ENCODE data around the gene NDUFA3.
"Not testable (repeated sequence)": the region's sequence is repeated elsewhere in the genome, so short reads cannot be mapped to it uniquely, and the experiment has no call there.

NDUFA3 gene

GRCh38 chr19:54102421-54103169, at the start of gene NDUFA3:
Gene NDUFA3 (plus strand): TSS chr19:54102855. CDS start chr19:54102879, 24 bp downstream.
- DNase-seq (ENCODE audit: low read depth) = peak; percentile 97

DNA sequence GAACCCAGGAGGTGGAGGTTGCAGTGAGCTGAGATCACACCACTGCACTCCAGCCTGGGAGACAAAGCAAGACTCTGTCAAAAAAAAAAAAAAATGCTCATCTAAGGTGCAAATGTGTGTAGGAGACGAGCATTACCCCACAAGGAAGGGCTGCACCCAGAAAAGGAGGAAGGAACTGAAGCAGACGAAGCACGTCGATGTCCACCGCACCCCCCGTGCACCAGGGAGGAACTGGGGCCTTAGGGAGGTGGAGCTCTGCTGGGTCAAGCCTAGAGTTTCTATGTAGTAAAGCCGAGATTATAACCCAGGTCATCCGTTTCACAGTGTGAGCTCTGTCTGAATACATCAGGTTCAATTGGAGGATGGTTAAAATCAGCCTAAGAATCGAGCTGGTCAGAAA, 40.0 kb upstream of the NDUFA3 start:
- DNase-seq (ENCODE audit: low read depth) = no peak

DNA sequence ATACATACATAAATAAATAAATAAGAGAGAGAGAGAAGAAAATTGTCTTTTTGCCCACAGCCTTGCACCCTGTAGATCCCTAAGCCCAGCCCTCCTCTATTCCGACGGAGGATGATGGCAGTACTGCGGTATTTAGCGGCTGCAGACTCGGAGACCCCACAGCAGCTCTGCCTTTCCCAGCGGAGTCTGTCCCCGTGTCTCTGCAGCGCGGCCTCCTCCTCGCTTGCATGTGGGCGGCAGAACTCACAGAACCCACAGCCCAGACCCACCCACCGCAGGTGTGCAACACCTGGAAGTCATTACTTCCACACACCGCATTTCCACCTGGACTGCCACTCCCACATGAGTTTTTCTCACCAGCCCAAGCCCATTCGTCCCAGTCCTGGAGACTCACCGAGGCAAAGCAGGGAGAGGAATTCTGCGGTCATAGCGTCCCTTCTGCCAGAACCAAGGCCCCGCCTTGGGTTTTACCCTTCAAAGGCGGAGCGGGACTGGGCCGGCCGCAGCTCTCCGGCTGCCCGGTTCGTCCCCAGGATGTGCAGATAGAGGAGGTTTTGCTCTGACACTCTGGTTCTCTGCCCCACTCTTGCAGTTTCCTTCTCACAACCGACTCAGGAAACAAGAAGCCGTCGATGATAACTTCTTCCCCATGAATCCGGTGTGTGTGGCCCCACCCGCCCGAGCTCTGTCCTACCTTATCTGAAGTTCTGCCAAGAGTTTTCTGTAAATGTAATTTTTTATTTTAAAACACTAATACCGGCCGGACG, 39.1 kb upstream of the NDUFA3 start, which contains the start of gene VSTM1:
TSS of gene VSTM1 (minus strand) at position 548 of the 767 bp plus-strand sequence. CDS start at position 428, 120 bp downstream.
- DNase-seq (ENCODE audit: low read depth) = no peak

DNA sequence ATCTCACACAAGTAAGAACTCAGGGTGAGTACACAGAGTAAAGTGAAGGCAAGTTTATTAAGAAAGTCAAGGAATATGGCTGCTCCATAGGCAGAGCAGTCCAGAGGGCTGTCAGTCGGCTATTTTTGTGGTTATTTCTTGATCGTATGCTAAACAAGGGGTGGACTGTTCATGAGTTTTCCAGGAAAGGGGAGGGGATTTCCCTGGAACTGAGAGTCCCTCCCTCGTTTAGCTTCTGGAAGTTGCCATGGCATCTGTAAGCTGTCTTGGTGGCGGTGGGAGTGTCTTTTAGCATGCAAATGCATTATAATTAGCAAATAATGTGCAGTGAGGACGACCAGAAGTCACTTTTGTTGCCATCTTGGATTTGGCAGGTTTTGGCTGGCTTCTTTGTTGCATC, 33.2 kb upstream of the NDUFA3 start:
- DNase-seq (ENCODE audit: low read depth) = no peak

GRCh38 chr19:54073829-54074228, 28.8 kb upstream of the NDUFA3 start:
- DNase-seq (ENCODE audit: low read depth) = no peak

DNA sequence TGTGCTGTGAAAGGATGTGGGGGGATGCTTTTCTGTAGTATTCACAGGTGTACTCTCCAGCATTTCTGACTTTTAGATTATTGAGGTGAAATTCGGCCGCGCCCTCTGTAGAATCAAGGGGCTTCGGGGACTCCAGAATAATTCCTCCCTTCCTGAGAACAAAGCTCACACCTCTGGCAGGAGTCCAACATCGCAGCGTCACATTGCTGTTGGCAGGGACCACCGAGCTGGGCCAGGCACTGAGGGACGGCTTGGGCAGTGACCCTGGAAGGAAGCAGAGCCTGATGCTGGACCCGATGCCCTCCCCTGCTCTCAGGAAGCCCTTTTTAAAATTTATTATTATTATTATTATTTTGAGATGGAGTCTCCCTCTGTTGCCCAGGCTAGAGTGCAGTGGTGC, 27.8 kb upstream of the NDUFA3 start:
- no peak for DNase-seq (ENCODE audit: low read depth)

- no peak for DNase-seq (ENCODE audit: low read depth)
These were observed 25.3 kb upstream of the NDUFA3 start for GRCh38 chr19:54077334-54077733.

DNA sequence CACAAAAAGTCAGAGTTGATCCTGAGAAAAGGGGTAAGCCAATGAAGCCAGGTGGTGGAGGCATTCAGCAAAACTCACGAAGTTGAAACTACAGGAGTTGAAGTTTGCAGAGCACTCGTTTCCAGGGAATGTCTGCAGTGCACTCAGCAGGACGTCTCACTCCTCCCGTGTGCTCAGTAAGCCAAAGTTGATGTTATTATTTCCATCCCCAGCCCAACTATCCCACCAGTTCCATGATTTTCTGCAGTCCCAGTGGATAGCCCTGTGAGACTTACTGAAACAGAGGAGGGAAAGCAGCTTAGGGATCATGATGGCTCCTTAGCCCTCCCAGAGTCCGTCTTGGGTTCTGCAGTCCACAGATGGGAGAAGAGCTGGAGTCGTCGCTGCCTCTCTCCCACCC, 21.6 kb upstream of the NDUFA3 start, which contains the start of gene TARM1:
TSS of gene TARM1 (minus strand) at position 334 of the 400 bp plus-strand sequence. CDS start at position 309, 25 bp downstream.
- DNase-seq (ENCODE audit: low read depth) = no peak

DNA sequence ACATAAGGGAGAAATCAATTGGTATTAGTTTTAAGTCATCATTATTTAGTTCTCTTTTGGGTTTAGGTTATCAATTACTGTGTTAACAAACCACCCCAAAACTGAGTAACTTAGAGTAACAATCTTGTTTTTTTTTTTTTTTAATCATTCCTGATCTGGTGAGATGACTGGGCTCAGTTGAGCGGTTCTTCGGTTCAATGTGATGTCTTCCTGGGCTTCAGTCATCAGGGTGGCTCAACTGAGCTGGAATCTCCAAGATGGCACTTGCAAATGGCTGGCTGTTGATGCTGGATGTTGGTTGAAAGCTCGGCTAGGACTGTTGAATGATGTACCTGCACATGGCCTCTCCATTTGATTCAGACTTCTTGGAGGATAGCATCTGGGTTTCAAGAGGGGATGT, 18.2 kb upstream of the NDUFA3 start:
- no peak for DNase-seq (ENCODE audit: low read depth)

DNA sequence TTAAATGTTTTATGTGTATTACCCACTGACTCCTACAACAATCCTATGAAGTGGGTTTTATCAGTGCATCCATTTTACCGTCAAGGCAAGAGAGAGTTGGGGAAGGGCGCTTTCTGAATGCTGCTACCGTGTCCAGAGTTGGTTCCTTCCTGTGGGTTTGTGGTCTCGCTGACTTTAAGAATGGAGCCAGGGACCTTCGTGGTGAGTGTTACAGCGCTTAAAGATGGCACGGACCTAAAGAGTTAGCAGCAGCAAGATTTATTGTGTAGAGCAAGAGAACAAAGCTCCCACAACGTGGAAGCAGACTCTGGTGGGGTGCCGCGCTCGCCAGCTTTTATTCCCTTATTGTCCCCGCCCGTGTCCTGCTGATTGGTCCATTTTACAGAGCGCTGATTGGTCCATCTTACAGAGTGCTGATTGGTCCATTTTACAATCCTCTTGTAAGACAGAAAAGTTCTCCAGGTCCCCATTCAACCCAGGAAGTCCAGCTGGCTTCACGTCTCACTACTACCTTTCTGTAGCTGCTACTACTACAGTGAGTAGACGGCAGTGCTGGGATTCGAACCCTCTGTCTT, 8.1 kb upstream of the NDUFA3 start:
- DNase-seq (ENCODE audit: low read depth) = no peak

GRCh38 chr19:54095136-54095858, 7.4 kb upstream of the NDUFA3 start:
- no peak for DNase-seq (ENCODE audit: low read depth)

DNA sequence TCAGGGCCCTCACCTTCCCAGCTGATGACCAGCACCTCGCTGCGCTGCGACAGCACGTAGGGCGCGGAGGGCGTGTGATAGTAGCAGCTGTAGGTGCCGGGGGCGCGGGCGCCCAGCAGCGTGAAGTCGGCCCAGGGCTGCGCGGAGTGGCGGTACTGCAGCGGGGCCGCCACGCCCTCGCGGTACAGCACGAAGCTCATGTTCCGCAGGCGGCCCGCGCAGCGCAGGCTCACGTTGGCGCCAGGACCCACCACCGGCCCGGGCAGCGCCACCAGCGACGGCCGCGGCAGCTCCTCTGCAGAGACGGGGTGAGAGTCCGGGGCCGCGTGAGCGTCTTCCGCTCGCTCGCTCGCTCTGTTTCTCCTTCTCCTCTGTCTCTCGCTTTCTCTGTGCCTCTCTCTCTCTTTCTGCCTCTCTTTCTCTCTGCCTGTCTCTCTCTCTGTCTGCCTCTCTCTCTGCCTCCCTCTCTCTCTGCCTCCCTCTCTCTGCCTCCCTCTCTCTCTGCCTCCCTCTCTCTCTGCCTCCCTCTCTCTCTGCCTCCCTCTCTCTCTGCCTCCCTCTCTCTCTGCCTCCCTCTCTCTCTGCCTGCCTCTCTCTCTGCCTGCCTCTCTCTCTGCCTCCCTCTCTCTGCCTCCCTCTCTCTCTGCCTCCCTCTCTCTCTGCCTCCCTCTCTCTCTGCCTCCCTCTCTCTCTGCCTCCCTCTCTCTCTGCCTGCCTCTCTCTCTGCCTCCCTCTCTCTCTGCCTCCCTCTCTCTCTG, 6.6 kb upstream of the NDUFA3 start:
- peak; percentile 40 for DNase-seq (ENCODE audit: low read depth)

DNA sequence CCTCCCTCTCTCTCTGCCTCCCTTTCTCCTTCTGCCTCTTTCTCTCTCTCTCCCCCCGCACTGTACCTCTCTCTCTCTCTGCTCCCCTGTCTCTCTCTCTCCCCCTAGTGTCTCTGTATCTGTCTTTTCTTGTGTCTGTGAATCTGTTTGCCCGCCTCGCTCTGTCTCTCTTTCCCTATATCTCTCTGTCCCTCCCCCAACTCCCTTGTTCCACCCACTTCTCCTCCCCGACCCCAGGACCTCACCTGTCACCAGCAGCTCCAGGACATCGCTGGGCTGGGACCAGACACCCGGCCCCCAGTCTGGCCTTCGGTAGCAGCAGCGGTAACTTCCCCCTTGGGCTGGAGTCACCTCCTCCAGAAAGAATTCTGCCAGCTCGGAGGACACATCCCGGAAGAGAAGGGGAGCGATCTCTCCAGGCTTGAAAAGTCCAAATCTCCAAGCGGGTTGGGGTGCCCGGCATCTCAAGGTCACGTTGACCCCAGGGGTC, 6.0 kb upstream of the NDUFA3 start:
- DNase-seq (ENCODE audit: low read depth) = peak; percentile 9

- no peak for DNase-seq (ENCODE audit: low read depth)
These were observed 3.3 kb upstream of the NDUFA3 start for GRCh38 chr19:54099190-54099902.

- not testable (repeated sequence) for DNase-seq (ENCODE audit: low read depth)
These were observed 2.8 kb upstream of the NDUFA3 start for GRCh38 chr19:54099903-54100255.

- no peak for DNase-seq (ENCODE audit: low read depth)
These were observed 2.1 kb upstream of the NDUFA3 start, which contains the start of gene OSCAR for GRCh38 chr19:54100561-54100960. Gene OSCAR (minus strand): TSS chr19:54100803. CDS start chr19:54100792, 11 bp downstream.

DNA sequence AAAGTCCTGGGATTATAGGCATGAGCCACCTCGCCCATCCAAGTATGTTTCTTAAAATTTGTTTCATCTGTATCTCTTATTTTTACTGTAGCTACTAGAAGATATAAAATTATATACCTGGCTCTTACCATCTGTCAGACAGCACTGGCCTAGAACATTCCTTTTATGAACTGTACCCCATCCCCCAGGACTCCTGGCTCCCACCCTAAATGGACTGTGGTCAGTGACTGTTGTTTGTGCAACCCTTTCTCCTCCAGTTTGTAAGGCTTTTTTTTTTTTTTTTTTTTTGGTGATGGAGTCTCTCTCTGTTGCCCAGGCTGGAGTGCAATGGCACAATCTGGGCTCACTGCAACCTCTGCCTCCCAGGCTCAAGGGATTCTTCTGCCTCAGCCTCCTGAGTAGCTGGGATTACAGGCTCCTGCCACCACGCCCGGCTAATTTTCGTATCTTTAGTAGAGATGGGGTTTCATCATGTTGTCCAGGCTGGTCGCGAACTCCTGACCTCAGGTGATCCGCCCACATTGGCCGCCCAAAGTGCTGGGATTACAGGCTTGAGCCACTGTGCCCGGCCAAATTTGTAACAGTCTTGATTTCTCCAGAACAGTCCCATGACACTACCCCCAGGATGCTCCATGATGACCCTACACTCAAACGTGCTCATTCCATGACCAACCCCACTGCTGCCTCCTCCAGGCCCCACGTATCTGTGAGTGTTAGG, 2.5 kb downstream of the NDUFA3 start:
- no peak for DNase-seq (ENCODE audit: low read depth)

DNA sequence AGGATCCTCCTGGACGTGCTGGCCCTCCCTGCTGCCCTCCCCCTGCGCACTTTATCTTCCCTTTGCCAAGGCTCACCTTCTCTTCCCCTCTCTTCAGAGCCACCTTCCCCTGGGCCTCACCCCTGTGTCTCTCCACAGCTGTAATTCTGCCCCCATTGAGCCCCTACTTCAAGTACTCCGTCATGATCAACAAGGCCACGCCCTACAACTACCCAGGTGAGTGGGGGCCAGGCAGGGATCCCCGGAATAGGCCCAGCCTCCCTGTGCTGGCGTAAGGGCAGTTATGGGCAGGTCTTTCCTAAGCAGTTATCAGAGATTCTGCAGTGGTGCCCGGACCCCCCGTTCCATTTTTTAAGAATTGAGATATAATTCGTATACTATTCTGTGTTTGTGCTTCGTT, 3.1 kb downstream of the NDUFA3 start:
- no peak for DNase-seq (ENCODE audit: low read depth)

DNA sequence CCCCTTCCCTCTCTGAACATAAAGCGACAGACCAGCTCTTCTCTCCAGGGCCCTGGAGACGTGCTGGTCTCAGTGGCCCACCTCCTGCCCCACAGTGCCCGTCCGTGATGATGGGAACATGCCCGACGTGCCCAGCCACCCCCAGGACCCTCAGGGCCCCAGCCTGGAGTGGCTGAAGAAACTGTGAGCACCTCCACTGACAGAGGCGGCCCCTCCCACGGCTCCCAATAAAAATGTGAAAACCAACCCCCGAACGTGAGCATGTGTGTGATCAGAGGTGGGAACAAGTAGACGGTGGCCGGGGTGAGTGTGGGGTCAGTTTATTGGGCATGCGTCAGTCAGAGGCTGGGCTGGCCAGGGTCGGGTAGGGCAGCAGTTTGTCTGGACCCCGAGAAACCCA, 4.1 kb downstream of the NDUFA3 start:
- no peak for DNase-seq (ENCODE audit: low read depth)
